Loucy (cell line): Measurements from ENCODE around the gene TXNDC12.

Experiments used
- H2AFZ ChIP-seq: fragments of 200-600 bp; sonication (generic); 2 replicates; pipeline ENCODE4 v1.6.0; 2016; ENCODE audit warnings: antibody characterized with exemption, mild to moderate bottlenecking, low read length, moderate library complexity
- H3F3A ChIP-seq: fragments of 200-600 bp; 2 replicates; pipeline ENCODE4 v1.6.0; 2016; ENCODE audit warnings: antibody characterized with exemption, low read depth, mild to moderate bottlenecking
- H3K27me3 ChIP-seq: fragments of 200-600 bp; sonication (generic); 2 replicates; pipeline ENCODE4 v1.6.1; 2014; ENCODE audit warnings: low read length, mild to moderate bottlenecking; ENCODE audit not compliant: insufficient read depth, poor library complexity, severe bottlenecking
- H3K36me3 ChIP-seq: fragments of 200-600 bp; sonication (generic); 2 replicates; pipeline ENCODE4 v1.6.1; 2016; ENCODE audit warnings: low read length; ENCODE audit not compliant: insufficient read depth
- H3K4me1 ChIP-seq: fragments of 200-600 bp; sonication (generic); 2 replicates; pipeline ENCODE4 v1.5.1; 2014; ENCODE audit warnings: low read length, mild to moderate bottlenecking; ENCODE audit not compliant: insufficient read depth, poor library complexity, severe bottlenecking
- H3K4me2 ChIP-seq: fragments of 200-600 bp; sonication (generic); 2 replicates; pipeline ENCODE4 v1.6.0; 2014; ENCODE audit warnings: antibody characterized with exemption, low read length, low read depth, mild to moderate bottlenecking; ENCODE audit not compliant: poor library complexity, severe bottlenecking
- H3K4me3 ChIP-seq: fragments of 200-600 bp; sonication (generic); 2 replicates; pipeline ENCODE4 v1.5.1; 2014; ENCODE audit warnings: low read length, mild to moderate bottlenecking, mixed read lengths; ENCODE audit not compliant: poor library complexity, severe bottlenecking
- H3K79me2 ChIP-seq: fragments of 200-600 bp; sonication (generic); 2 replicates; pipeline ENCODE4 v1.6.1; 2014; ENCODE audit warnings: low read length; ENCODE audit not compliant: insufficient read depth
- H3K9ac ChIP-seq: fragments of 200-600 bp; sonication (generic); 2 replicates; pipeline ENCODE4 v1.6.0; 2014; ENCODE audit warnings: mild to moderate bottlenecking, low read depth, low read length, moderate library complexity; ENCODE audit not compliant: poor library complexity, severe bottlenecking
- H3K9me2 ChIP-seq: fragments of 200-600 bp; sonication (generic); replicated peaks from 2 replicates; pipeline ENCODE4 v1.6.1; 2016; ENCODE audit warnings: low read depth, low read length, mixed read lengths
- H3K9me3 ChIP-seq: fragments of 200-600 bp; sonication (generic); 2 replicates; pipeline ENCODE4 v1.6.1; 2014; ENCODE audit warnings: mild to moderate bottlenecking, antibody characterized with exemption, low read length, low read depth; ENCODE audit not compliant: insufficient read depth
- H4K20me1 ChIP-seq: fragments of 200-600 bp; sonication (generic); 2 replicates; pipeline ENCODE4 v1.6.0; 2014; ENCODE audit warnings: antibody characterized with exemption, low read length, mild to moderate bottlenecking; ENCODE audit not compliant: insufficient read depth, poor library complexity, severe bottlenecking
- CTCF ChIP-seq: fragments of 200-600 bp; sonication (generic); conservative IDR thresholded peaks from 2 replicates; pipeline ENCODE4 v1.5.1; 2014; ENCODE audit warnings: mild to moderate bottlenecking, antibody characterized with exemption, low read length
- EZH2phosphoT487 ChIP-seq: fragments of 200-600 bp; IDR thresholded peaks from 2 replicates; pipeline ENCODE4 v1.6.1; 2018; ENCODE audit warnings: antibody characterized with exemption, mild to moderate bottlenecking, moderate library complexity, borderline replicate concordance

Gene TXNDC12

GRCh38 chr1:52003877-52004276, 51.1 kb downstream of the TXNDC12 start:
- Histone ChIP-seq H3K4me1 (no peaks in the 10 kb centered on the region), H3K9me3 (no peaks in the 10 kb centered on the region), H3K9me2 (no peaks in the 10 kb centered on the region), H3F3A (no peaks in the 10 kb centered on the region), H3K79me2 (no peaks in the 10 kb centered on the region), H2AFZ (no peak overlapping the region), H3K4me2 (no peak overlapping the region), H3K4me3 (no peak overlapping the region), H4K20me1 (no peaks in the 10 kb centered on the region), H3K27me3 (no peaks in the 10 kb centered on the region), H3K36me3 (no peaks in the 10 kb centered on the region), H3K9ac (no peak overlapping the region)
- TF ChIP-seq EZH2phosphoT487, result no peak
- TF ChIP-seq CTCF, result no peak

GRCh38 chr1:52002038-52002917, 52.7 kb downstream of the TXNDC12 start:
- Histone ChIP-seq H3K4me1 (no peaks in the 10 kb centered on the region), H3K27me3 (no peaks in the 10 kb centered on the region), H3F3A (no peaks in the 10 kb centered on the region), H2AFZ (no peak overlapping the region), H4K20me1 (no peaks in the 10 kb centered on the region), H3K9me2 (no peaks in the 10 kb centered on the region), H3K4me2 (no peak overlapping the region), H3K9ac (no peak overlapping the region), H3K4me3 (no peak overlapping the region), H3K36me3 (no peaks in the 10 kb centered on the region), H3K9me3 (no peaks in the 10 kb centered on the region), H3K79me2 (no peaks in the 10 kb centered on the region)
- TF ChIP-seq EZH2phosphoT487 (no peak), CTCF (peak; percentile 97)

GRCh38 chr1:51998701-51999100, 56.3 kb downstream of the TXNDC12 start:
- Histone ChIP-seq H3K9me2 (no peaks in the 10 kb centered on the region), H3K36me3 (no peaks in the 10 kb centered on the region), H4K20me1 (no peaks in the 10 kb centered on the region), H3F3A (no peaks in the 10 kb centered on the region), H3K79me2 (no peaks in the 10 kb centered on the region), H3K4me1 (no peaks in the 10 kb centered on the region), H3K4me2 (no peak overlapping the region), H3K9ac (no peak overlapping the region), H3K4me3 (no peak overlapping the region), H3K9me3 (no peaks in the 10 kb centered on the region), H2AFZ (no peak overlapping the region), H3K27me3 (no peaks in the 10 kb centered on the region)
- TF ChIP-seq EZH2phosphoT487, result no peak
- no peak for TF ChIP-seq CTCF
